ENCODE measurements around the gene WNT7A.

WNT7A gene

DNA sequence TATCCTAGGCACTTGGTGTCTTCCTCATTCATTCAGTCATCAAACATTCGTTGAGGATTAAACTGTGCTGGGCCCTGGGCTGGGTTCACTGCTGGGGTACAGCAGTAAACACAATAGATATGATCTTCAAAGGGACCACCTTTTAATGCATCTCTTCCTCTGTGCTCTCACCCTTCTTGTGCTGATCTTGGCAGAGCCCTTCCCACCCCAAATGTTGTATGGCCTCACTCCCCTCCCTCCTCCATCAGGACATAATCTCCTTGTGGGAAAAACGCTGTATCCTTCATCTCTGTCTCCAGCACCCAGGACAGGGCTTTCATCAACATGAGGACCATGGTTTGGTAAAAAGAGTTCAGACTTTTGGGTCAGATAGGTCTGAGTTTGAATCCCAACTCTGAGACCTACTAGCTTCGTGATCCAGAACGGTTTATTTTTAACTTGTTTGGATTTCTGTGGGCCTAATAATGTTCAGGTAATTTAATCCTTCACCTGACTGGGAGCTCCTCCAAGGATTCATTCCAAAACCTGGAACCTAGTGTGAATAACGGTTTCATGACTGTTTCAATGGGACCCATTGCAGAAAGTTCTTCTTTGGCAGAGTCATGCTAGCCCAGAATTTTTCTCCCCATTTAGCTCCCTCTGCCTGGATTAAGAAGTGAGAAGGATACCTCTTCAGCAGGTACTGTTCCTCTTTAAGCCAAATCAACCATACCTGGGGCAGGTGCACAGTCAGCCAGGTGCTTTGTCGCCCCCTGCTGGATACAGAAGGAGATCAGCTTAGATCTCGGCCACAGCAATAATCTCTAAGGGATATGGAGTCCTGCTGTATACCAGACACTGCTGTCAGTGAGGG is 5.2 kb upstream of the WNT7A start:
- DNase-seq: peak; percentile 75

DNA sequence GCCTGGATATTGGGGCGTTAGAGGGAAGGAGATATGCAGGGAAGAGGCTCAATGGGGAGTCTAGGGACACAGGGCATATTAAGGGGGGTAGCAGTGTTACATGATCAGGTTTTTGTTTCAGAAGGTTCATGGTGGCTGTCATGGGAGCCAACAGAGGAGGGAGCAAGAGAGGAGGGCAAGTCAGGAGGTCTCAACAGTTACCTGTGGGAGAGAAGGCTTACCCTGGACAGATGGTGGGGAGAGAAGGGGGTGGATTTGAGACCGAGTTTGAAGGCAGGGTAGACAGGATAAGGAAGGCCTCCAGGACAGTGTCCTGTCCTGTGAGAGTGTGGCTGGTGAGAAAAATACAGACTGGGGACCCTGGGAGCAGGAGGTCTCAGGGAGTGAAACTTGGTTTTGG is 3.8 kb upstream of the WNT7A start:
- no peak for DNase-seq

DNA sequence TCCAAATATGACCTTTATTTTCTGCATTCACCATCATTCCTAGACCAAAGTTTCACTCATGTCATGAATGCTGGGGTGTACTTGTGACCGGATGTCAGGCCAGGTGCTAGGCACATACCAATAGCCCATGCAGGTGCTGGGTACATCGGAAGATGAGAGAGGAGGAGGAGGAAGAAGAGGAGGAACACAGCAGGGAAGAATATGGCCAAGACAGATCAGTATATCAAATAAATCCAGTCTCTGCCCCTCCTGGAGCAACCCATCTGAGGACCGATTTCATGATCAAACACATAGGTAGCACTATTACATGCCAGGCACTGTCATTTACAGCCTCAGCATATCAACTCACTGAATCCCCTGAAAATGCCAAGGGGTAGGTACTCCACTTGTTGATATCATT is 3.0 kb upstream of the WNT7A start:
- DNase-seq: no peak

DNA sequence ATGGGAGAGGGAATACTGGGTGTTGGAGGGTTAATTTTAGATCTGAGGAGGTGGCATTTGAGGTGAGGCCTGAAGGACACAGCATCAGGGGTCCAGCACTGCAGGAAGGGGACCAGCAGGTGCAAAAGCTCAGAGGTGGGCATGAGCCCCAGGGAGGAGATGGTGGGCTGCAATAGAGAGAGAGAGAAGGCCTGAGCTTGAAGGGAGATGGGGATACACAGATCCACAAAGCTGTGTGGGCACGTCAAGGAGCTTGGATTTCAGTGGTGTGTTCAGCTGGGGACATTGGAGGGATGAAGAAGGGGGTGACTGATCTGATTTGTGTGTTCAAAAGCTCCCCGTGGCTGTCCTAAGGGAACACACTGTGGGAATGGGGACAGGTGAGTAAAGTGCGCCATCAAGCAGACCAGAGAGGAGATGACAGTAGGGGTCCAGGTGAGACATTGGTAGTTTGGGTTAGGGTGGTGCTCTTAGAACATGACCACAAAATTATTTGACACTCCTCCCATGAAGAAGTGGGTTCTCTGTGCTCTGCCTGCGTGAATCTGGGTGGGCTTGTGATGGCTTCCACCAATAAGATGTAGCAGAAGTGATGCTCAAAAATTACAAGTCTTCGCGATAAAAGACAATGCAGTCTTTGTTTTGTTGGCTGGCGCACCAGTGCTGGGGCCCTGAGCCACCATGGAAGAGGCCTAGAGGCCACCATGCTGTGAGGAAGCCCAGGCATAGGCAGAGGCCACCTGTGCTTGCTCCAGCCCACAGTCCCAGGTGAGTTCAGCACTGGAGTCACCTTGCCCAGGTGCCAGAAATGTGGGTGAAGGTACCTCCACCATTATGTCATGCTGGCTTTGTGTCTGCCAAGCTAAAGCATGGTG is 1.9 kb upstream of the WNT7A start:
- no peak for DNase-seq

DNA sequence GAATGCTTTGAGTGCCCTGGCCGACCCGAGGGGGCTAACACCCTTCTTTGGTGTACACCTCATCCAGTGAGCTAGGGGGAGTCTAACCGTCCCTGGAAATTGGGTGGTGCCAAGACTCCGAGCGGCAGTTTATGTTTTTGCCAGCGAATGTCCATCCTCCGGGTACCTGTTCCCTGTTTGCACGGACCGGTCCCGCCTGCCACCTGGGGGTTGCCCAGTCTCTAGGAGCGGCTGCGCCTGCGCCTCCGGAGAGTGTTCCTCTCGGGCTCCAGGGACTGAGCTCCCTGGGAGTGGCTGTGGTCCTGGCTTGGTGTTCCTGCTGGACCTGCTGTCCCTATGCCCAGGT is 913 bp upstream of the WNT7A start:
- no peak for DNase-seq

DNA sequence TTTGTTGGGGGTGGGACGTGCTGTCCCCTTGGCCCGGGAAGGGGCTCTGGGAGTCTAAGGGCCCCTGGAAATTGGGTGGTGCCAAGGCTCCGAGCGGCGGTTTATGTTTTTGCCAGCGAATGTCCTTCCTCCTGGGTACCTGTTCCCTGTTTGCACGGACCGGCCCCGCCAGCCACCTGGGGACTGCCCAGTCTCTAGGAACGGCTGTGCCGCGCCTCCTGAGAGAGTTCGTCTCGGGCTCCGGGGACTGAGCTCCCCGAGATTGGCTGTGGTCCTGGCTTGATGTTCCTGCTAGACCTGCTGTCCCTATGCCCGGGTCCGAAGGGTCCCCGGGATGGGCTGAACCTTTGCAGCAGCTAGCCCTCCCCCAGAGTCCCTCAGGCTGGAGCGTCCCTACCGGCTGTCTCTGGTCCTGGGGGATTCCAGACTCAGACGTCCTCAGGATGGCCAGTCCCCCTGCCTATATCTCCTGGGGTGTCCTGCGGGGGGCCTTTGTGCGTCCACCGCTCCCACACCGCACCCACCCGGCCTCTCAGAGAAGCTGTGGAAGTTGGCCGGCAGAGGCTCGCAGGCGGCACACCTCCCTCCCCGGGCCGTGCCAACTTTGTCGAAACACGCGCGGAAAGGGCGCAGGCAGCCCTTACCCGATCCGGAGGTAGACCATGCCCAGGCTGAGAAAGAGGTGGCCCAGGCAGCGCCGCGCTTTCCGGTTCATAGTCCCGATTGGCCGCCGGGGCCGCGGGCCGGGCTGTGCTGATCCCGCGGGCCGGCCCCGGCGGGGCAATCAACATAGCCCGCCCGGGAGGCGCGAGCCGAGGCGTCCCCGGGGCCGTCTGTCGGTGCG is 547 bp downstream of the WNT7A start:
- peak; percentile 48 for DNase-seq

DNA sequence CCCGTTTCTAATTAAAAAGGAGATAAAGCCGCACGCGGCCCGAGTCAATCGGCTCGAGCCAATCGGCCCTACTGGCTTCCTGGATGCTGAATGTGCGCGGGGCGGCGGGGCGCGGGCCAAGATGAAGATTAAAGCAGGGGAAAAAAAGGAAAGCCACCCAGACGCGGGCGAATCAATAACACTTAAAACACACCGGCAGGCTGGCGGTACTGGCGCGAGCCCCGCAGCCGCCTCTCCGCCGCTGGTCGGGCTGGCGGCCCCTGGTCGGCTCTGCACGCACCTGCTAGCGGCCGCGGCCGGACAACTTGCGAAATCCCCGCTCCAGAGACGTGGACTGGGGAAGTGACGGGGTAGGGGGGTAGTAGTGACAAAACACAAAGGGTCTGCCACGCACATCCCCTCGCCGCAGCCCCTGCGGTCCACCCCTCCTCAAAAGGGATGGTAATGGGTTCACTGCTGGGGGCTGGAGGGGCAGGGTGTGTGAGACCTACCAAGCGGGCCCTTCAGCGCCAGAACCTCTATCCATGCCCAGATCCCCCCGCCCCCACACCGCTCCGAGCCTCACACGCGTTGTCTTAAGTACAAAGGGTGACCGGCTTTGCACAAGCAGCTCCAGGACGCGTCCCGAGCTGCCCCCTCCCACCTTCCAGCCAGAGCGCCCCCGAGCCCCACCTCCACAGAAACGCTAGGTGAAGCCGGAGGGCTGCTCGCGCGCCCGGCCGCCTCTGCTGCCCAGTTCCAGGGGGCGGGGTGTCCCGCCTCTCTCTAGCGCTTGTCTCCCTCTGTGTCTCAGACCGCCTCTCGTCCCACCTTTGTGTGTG is 1.4 kb downstream of the WNT7A start:
- peak; percentile 31 for DNase-seq

DNA sequence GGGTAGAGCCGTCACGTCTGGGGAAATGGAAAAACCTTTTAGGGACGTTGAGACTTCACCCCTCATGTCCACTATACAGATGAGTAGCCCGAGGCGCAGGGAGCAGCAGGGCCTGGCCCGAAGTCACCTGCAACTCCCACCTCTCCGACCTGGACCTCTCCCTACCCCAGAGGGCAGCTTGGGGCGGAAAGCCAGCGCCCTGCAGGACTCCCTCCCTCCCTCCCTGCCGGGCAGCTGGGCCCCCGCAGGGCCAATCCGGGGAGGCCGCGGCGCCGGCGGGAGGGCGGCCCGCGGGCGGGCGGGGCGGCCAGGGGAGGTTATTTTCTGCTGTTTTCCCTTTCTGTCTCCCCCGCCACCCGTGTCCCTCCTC is 2.0 kb downstream of the WNT7A start:
- DNase-seq: no peak

DNA sequence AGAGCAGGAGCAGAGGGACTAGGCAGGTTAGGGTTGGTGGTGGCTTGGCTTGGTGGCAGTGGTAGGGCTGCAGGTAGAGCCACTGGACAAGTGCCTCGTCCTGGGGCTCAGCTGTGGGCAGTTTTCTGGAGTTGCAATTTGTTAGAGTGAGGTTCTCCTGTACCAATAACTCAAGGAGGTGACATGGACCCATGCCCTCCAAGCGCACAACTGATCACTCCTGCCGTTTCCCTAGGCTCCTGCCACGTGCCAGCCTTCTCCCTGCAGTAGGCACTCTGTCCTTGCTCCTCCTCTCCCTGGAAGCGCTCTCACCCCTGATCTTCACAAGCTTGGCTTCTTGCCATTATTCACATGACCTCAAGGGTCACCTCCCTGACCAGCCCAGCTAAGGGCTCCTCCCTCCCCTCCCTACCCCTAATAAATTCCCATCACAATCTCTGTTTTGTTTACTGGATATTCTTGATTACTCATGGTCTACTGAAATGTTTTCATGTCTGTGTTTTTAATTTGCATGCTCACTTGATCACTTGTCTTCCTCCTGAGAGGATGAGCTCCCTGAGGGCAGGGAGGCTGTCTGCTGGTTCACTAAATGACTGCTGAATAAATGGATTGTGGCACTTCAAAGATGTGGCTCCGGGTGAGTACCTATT is 3.3 kb downstream of the WNT7A start:
- DNase-seq: no peak

DNA sequence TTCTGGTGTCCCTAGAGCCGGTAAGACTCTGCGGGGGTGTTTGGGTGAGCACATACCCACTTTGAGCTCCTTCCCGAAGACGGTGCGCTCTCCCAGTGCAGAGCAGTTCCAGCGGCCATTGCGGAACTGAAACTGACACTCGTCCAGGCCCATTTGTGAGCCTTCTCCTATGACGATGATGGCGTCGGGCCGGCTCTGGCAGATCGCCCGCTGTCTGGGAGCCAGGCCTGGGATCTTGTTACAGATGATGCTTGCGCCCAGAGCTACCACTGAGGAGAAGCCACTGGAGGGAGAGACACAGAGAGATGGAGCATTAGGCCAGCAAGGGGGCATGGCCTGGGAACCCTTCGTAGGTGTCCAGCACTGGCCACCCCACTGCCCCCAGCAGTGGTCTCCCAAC is 5.0 kb downstream of the WNT7A start:
- DNase-seq: no peak

DNA sequence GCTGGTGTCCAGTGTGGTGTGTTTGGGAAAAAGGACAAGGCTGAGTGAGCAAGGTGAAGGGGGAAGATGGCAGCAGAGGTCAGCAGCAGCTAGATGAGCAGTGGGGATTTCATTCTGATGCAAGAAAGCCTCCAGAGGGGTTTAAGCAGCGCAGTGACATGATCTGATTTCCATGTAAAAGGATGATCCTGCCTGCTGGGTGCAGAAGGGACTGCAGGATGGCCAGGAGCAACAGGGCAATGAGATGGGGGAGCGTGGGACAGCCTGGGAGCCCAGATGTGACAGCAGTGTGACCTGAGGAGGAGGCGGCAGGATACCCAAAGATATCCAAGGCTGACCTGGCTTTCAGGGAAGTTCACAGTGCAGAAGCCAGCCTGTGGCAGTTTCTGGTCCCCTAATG is 6.1 kb downstream of the WNT7A start:
- DNase-seq: no peak

DNA sequence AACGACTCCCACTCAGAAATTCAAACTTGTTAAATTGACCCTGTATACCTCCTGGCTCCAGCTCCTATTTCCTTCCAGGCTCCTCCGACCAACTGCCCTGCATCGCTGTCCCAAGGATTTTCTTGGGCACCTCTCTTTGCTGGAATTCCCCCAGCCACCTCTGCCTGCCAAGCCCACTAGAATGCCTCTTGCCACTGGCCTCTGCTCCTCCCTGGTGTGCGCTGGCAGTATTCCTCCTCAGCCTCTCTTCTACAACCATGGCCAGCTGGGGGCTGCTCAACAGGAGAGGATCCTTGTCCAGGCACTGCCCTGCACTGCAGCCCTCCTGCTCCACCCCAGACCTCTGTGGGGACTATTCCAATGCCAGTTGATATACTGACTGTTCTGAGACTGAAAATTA is 7.4 kb downstream of the WNT7A start:
- DNase-seq: no peak

DNA sequence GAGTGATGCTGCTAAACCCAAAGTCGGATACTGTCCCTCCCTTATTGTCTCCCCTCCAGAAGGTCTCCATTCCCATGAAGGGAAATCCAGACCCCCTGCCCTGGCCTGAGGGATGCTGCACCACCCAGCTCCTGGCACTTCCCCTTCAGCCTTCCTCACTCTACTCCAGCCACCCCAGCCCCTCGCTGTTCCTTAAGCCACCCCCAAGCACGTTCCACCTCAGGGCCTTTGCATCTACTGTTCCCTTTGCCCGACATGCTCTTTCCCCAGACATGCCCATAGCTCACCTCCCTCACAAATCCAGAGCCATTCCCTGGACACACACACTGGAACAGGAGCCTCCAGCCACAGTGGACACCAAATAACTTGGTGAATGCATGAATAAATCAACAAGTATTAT is 8.1 kb downstream of the WNT7A start:
- DNase-seq: no peak

DNA sequence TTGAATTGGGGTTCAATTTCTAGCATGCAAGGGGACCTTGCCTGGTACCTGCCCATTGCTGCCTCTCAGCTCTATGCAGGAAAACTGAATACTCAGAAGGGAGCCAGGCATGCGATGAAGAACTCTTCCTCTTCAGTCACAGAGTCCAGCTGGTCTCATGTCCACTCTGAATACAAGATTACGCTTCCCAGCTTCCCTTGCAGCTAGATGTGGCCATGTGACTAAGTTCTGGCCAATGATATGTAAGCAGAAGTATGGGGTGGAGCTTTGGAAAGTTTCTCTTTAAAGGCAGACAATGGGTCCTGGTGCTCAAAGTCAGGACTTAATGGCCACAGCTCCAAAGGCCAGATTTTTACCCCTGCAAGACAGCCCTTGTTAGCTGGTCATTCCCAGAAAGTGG is 9.0 kb downstream of the WNT7A start:
- DNase-seq: no peak

DNA sequence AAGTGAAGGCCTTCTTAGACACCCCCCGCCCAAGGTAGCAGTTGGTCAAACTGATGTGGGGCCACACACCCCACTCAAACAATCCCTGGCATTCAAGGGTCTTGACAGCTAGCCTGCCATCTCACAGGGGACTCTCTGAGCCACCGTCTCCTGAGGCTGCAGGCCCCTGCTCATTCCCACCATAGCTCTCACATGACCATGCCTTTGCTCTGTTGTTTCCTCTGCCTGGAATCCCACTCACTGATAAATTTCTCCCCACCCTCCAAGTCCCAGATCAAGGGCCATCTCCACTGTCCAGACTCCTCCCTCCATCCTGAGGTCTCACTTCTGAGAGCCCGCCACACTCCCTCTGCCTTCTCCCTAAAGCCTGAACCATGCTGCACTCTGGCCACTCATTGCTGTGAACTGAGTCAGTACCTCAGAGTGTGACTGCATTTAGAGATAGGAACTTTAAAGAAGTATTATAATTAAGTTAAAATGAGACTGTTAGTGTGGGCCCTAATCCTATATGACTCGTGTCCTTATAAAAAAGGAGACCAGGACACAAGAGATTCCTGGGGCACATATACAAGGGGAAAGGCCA is 10.0 kb downstream of the WNT7A start:
- DNase-seq: no peak

DNA sequence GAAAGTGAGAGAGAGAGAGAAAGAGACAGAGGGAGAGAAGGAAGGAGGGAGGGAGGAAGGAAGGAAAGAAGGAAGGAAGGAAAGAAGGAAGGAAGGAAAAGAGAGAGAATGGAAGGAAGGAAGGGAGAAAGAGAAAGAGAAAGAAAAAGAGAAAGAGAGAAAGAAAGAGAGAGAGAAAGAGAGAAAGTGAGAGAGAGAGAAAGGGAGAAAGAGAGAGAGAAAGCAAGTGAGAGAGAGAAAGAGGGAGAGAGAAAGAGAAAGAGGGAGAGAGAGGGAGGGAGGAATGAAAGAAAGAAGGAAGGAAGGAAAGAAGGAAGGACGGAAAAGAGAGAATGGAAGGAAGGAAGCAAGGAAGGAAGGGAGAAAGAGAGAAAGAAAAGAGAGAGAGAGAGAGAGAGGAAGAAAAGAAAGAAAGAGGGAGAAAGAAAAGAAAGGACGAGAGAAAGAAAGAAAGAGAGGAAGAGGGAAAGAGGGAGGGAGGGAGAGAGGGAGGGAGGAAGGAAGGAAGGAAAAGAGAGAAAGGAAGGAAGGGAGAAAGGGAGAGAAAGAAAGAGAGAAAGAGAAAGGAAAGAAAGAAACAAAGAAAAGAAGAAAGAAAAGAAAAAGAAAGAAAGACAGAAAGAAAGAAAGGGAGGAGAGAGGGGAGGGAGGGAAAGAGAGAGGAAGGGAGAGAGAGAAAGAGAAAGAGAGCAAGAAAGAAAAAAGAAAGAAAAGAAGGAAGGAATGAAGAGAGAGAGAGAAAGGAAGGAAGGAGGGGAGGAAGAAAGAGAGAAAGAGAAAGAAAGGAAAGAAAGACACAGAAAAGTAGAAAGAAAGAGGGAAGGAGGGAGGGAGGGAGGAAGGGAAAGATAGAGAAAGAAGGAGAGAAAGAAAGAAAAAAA is 10.8 kb downstream of the WNT7A start:
- no peak for DNase-seq

DNA sequence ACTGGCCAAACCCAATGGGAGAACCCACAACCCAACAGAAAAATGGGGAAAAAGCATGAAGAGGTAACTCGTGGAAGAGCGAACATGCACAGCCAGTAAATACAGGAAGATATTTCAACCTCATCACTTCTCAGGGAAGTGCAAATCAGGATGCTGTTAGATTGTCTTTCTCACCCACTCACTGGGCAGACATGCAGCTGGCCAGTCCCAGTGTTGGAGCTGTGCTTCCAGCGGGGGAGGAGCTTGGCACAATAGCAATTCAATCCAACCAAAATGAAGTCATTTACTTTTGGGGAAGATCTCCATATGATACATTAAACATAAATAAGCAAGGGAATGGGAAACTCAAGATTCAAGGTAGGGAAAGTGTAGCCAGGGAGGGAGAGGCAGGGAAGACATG is 12.1 kb downstream of the WNT7A start:
- DNase-seq: no peak

DNA sequence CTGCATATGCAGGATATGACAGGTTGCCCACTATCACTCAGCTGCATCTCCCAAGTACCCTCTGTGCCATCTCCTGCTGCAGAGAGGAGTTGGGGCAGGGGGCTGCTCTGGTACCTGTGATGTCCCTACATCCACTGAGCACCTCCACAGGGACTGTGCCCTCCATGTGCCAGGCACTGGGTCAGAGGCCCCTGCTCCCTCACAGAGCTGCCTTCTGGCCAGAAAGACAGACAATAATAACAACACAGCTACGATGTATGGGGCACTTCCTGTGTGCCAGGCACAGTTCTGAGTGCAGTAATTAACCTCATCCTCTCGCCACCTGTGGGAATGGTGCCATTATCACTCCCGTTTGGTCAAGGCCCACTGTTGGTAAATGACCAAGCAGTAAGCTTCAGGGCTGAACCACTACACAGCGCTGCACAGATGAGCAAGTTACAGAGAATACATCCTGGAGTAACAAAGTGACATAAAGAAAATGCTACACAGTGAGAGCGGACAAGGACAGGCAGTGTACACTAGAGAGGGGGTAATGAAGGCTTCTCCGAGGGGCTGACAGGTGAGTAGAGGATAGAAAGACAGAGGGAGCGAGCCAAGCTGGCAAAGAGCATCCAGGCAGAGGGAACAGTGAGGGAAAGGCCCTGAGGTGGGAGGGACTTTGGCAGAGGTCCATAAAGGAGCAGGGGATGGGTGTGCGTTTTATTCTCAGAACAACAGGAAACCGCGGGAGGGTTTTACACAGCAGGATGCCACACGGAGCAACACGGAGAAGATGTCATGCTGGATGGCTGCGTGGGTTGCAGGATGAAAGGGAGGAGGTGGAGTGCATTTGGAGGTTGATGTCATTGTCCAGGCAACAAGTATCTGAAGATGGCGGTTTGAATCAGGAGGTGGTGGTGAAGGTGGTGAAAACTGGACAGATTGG is 13.6 kb downstream of the WNT7A start:
- peak; percentile 72 for DNase-seq

DNA sequence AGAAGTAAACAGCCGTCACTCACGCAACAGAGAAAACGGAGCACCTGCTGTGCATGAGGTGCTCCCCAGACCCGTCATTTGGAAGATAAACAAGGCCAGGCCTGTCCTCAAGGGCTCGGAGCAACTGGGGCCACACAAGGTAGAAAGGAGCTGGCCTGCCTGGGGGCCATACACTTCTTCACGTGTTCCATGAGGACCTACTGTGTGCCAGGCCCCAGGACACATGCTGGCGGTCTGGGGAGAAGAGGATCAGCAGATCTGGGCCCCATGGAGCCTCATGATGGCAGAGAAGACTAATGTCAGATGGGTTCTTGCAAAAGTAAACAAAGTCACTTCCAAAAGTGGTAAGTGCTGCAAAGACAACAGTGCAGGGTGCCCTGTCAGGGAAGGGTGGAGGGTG is 14.3 kb downstream of the WNT7A start:
- DNase-seq: no peak
